SK-N-SH treated with all-trans-retinoic acid at 6 μM for 48 hours (cell line): Measurements from ENCODE around the gene ZNF385B.

Experiments
- CREB5 ChIP-seq: fragments of 250-450 bp; sonication (Bioruptor Pico); IDR thresholded peaks from 2 replicates; pipeline ENCODE4 v1.5.1; 2020; ENCODE audit warnings: low read depth, mild to moderate bottlenecking, moderate library complexity
- SNAI2 ChIP-seq: fragments of 250-450 bp; sonication (Bioruptor Pico); IDR thresholded peaks from 2 replicates; pipeline ENCODE4 v1.5.0; 2020; ENCODE audit warnings: mild to moderate bottlenecking, moderate library complexity
- TOX ChIP-seq: fragments of 250-450 bp; sonication (Bioruptor Pico); IDR thresholded peaks from 2 replicates; pipeline ENCODE4 v1.8.0; 2021; ENCODE audit warnings: mild to moderate bottlenecking, moderate library complexity, borderline replicate concordance
- ZFP3 ChIP-seq: fragments of 250-450 bp; sonication (Bioruptor Pico); IDR thresholded peaks from 2 replicates; pipeline ENCODE4 v1.5.0; 2020; ENCODE audit warnings: mild to moderate bottlenecking, moderate library complexity
- ZFP30 ChIP-seq: fragments of 450-650 bp; formaldehyde crosslinking; IDR thresholded peaks from 2 replicates; pipeline ENCODE4 v1.5.0; 2022; ENCODE audit warnings: mild to moderate bottlenecking, moderate library complexity
- ZNF565 ChIP-seq: fragments of 450-650 bp; formaldehyde crosslinking; conservative IDR thresholded peaks from 2 replicates; pipeline ENCODE4 v1.5.0; 2020; ENCODE audit warnings: low read depth, mild to moderate bottlenecking, moderate library complexity
- TF ChIP-seq, protein P1 (sequence below): fragments of 250-450 bp; sonication (Bioruptor Pico); IDR thresholded peaks from 2 replicates; pipeline ENCODE4 v1.8.0; 2020; ENCODE audit warnings: mild to moderate bottlenecking, moderate library complexity, borderline replicate concordance

DNA sequence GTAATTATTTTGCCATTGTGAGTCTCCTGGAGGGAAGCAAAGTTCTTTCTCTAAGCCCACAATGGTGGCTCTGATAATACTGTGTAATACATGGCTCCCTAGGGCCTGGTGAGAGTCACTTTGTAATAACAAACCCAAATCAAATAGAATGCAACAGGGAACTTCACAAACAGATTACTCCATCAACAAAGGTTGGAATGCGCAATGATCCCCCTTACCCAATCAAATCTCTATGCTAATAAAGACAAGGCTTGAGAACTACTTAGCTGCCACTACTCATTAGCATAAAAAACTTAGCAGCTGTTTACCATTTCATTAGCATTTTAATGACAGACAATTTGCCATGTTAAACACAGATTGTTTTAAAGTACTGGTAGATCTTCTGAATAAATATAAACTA is 311.2 kb downstream of the ZNF385B start:
- TF ChIP-seq CREB5 (no peak), TOX (CRISPR knock-in tag) (no peak), ZNF565 (no peak), SNAI2 (CRISPR knock-in tag) (no peak), ZFP30 (CRISPR knock-in tag) (no peak), ZFP3 (CRISPR knock-in tag) (no peak)
- TF ChIP-seq, protein P1, sequence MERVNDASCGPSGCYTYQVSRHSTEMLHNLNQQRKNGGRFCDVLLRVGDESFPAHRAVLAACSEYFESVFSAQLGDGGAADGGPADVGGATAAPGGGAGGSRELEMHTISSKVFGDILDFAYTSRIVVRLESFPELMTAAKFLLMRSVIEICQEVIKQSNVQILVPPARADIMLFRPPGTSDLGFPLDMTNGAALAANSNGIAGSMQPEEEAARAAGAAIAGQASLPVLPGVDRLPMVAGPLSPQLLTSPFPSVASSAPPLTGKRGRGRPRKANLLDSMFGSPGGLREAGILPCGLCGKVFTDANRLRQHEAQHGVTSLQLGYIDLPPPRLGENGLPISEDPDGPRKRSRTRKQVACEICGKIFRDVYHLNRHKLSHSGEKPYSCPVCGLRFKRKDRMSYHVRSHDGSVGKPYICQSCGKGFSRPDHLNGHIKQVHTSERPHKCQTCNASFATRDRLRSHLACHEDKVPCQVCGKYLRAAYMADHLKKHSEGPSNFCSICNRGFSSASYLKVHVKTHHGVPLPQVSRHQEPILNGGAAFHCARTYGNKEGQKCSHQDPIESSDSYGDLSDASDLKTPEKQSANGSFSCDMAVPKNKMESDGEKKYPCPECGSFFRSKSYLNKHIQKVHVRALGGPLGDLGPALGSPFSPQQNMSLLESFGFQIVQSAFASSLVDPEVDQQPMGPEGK, result no peak
